ENCODE results near the gene SMIM28.

Gene SMIM28

DNA sequence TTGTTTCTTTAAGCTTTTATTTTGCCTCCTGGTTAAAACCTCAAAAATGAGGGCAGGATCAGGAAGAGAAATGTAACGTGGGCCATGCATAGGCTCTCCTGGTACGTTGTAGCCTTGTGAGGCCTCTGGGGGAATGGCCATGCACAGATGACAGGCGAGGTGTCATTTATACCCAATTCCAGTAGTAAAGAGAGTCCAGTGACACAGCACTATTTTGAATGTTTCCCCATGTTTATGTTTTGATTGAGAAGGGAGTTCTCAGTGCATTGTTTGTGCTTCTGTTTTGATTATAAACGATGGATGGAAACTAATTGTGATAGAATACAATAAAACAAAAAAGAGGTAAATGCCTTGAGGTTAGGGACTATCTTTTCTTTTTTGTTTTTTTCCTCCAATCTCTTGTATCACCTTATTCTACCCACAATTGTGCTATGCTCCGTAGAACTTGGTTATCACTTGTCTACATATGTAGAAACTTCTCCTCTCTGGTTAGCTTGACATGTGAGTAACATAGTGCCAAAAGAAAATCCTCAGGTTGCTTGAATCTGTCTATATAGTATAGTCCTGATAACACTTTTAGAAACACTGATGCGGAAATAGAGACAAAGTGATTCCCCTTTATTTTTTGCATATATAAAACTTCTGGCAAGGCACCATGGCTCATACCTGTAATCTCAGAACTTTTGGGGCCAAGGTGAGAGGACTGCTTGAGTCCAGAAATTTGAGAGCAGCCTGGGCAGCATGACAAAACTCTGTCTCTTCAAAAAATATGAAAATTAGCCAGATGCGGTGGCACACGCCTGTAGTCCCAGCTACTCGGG, 6.9 kb upstream of the SMIM28 start:
- Histone ChIP-seq H4K20me1 (ENCODE audit: control insufficient read depth, insufficient read depth, low read depth, low read length) (no peaks in the 10 kb centered on the region), H3K4me3 (ENCODE audit: low read length) (no peak overlapping the region), H3K9me3 (ENCODE audit: control insufficient read depth, insufficient read depth, low read length) (no peaks in the 10 kb centered on the region), H3K27me3 (ENCODE audit: control insufficient read depth, low read length) (peaks cover 3% of the 10 kb centered on the region; the same call in 1 of the 2 replicates), H3K9me2 (replicated peaks; ENCODE audit: control insufficient read depth, low read length) (no peaks in the 10 kb centered on the region), H3K27ac (ENCODE audit: low read depth, low read length) (no peak overlapping the region), H3K4me1 (ENCODE audit: control insufficient read depth, low read length) (no peaks in the 10 kb centered on the region), H3K4me2 (ENCODE audit: low read length) (no peak overlapping the region), H3K36me3 (ENCODE audit: control insufficient read depth, low read length) (no peaks in the 10 kb centered on the region), H3F3A (ENCODE audit: control insufficient read depth, insufficient read depth) (no peaks in the 10 kb centered on the region), H3K79me2 (ENCODE audit: control insufficient read depth, low read length) (no peaks in the 10 kb centered on the region)
- TF ChIP-seq EZH2phosphoT487 (IDR thresholded peaks at IDR 0.05; ENCODE audit: borderline replicate concordance, low read length): no peak

- Histone ChIP-seq H3F3A (ENCODE audit: control insufficient read depth, insufficient read depth) (no peaks in the 10 kb centered on the region), H3K9me2 (replicated peaks; ENCODE audit: control insufficient read depth, low read length) (no peaks in the 10 kb centered on the region), H3K27ac (ENCODE audit: low read depth, low read length) (no peak overlapping the region), H3K4me2 (ENCODE audit: low read length) (no peak overlapping the region), H3K9me3 (ENCODE audit: control insufficient read depth, insufficient read depth, low read length) (no peaks in the 10 kb centered on the region), H3K4me3 (ENCODE audit: low read length) (no peak overlapping the region), H3K27me3 (ENCODE audit: control insufficient read depth, low read length) (peaks cover 3% of the 10 kb centered on the region; the same call in 1 of the 2 replicates), H3K79me2 (ENCODE audit: control insufficient read depth, low read length) (no peaks in the 10 kb centered on the region), H3K4me1 (ENCODE audit: control insufficient read depth, low read length) (no peaks in the 10 kb centered on the region), H4K20me1 (ENCODE audit: control insufficient read depth, insufficient read depth, low read depth, low read length) (no peaks in the 10 kb centered on the region), H3K36me3 (ENCODE audit: control insufficient read depth, low read length) (no peaks in the 10 kb centered on the region)
- TF ChIP-seq EZH2phosphoT487 (IDR thresholded peaks at IDR 0.05; ENCODE audit: borderline replicate concordance, low read length): no peak
Observed at GRCh38 chr6:138371452-138371711, 6.3 kb upstream of the SMIM28 start.

GRCh38 chr6:138371720-138372119, 6.0 kb upstream of the SMIM28 start:
- Histone ChIP-seq H3K36me3 (ENCODE audit: control insufficient read depth, low read length) (no peaks in the 10 kb centered on the region), H3K79me2 (ENCODE audit: control insufficient read depth, low read length) (no peaks in the 10 kb centered on the region), H3K4me1 (ENCODE audit: control insufficient read depth, low read length) (no peaks in the 10 kb centered on the region), H3K27me3 (ENCODE audit: control insufficient read depth, low read length) (peaks cover 3% of the 10 kb centered on the region; the same call in 1 of the 2 replicates), H3K4me2 (ENCODE audit: low read length) (no peak overlapping the region), H3K4me3 (ENCODE audit: low read length) (no peak overlapping the region), H3F3A (ENCODE audit: control insufficient read depth, insufficient read depth) (no peaks in the 10 kb centered on the region), H3K9me2 (replicated peaks; ENCODE audit: control insufficient read depth, low read length) (no peaks in the 10 kb centered on the region), H3K27ac (ENCODE audit: low read depth, low read length) (no peak overlapping the region), H4K20me1 (ENCODE audit: control insufficient read depth, insufficient read depth, low read depth, low read length) (no peaks in the 10 kb centered on the region), H3K9me3 (ENCODE audit: control insufficient read depth, insufficient read depth, low read length) (no peaks in the 10 kb centered on the region)
- TF ChIP-seq, protein P1, sequence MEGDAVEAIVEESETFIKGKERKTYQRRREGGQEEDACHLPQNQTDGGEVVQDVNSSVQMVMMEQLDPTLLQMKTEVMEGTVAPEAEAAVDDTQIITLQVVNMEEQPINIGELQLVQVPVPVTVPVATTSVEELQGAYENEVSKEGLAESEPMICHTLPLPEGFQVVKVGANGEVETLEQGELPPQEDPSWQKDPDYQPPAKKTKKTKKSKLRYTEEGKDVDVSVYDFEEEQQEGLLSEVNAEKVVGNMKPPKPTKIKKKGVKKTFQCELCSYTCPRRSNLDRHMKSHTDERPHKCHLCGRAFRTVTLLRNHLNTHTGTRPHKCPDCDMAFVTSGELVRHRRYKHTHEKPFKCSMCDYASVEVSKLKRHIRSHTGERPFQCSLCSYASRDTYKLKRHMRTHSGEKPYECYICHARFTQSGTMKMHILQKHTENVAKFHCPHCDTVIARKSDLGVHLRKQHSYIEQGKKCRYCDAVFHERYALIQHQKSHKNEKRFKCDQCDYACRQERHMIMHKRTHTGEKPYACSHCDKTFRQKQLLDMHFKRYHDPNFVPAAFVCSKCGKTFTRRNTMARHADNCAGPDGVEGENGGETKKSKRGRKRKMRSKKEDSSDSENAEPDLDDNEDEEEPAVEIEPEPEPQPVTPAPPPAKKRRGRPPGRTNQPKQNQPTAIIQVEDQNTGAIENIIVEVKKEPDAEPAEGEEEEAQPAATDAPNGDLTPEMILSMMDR (IDR thresholded peaks at IDR 0.05; ENCODE audit: low read depth, low read length, poor library complexity, severe bottlenecking): no peak
- no peak for TF ChIP-seq EZH2phosphoT487 (IDR thresholded peaks at IDR 0.05; ENCODE audit: borderline replicate concordance, low read length)

DNA sequence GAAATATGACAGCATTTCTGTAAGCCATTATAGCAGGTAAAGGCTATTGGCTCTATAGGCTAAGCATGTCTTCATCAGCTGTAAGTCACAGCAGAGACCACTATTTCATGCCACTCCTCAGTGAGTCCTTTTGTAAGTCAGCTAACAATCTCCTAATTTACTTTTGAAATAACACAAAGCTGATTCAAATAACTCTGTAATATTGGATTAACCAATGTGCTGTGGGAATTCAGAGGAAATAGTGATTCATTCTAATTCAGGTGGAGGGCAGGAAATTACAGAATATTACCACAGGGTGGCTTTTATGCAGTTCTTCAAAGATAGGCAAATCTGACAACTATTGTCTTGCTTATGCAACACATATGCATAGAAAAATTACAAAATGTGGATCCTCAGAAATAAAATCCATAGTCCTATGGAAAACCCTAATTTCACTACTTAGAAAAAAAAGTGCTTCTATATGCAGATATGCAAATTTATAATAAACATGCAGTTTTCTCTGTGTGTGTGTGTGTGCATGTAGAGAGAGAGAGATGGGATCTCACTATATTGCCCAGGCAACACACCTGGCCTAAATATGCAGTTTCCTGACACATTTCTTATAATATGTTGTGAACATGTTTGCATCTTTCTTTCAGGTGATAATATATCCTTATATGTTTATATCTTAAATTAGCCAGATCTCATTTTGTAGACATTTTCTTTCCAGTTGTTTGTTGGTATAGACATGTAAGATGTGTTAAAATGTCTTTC, 4.8 kb upstream of the SMIM28 start:
- TF ChIP-seq, protein P1 (IDR thresholded peaks at IDR 0.05; ENCODE audit: low read depth, low read length, poor library complexity, severe bottlenecking): no peak
- TF ChIP-seq EZH2phosphoT487 (IDR thresholded peaks at IDR 0.05; ENCODE audit: borderline replicate concordance, low read length): no peak
- Histone ChIP-seq H3K79me2 (ENCODE audit: control insufficient read depth, low read length) (no peaks in the 10 kb centered on the region), H3K27me3 (ENCODE audit: control insufficient read depth, low read length) (peaks cover 3% of the 10 kb centered on the region; the same call in 1 of the 2 replicates), H3K27ac (ENCODE audit: low read depth, low read length) (no peak overlapping the region), H3K4me3 (ENCODE audit: low read length) (no peak overlapping the region), H3K4me2 (ENCODE audit: low read length) (no peak overlapping the region), H4K20me1 (ENCODE audit: control insufficient read depth, insufficient read depth, low read depth, low read length) (no peaks in the 10 kb centered on the region), H3K36me3 (ENCODE audit: control insufficient read depth, low read length) (no peaks in the 10 kb centered on the region), H3K9me3 (ENCODE audit: control insufficient read depth, insufficient read depth, low read length) (no peaks in the 10 kb centered on the region), H3F3A (ENCODE audit: control insufficient read depth, insufficient read depth) (no peaks in the 10 kb centered on the region), H3K9me2 (replicated peaks; ENCODE audit: control insufficient read depth, low read length) (no peaks in the 10 kb centered on the region), H3K4me1 (ENCODE audit: control insufficient read depth, low read length) (no peaks in the 10 kb centered on the region)
